Measurements from ENCODE around the gene ITGA11.

ITGA11 gene

DNA sequence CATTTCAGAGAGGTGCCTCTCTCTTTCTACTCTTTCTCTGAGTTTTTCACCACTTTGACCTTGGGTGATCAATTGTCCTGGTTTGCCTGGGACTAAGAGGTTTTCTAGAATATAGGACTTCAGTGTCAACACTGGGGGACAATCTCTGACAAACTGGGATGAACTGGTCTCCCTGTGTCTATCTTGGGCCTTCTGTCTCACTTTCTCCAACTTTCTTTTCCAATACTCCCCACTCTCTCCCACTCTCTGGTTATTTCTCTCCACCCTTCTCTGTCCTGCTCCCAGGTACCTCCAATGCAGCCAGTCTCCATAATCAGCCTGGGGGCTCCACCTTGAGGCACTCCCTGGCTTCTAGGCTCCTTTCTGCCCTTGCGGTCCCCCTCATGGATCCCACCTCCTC is 4.7 kb upstream of the ITGA11 start:
- no peak overlapping the region for H3K9ac ChIP-seq (ENCODE audit: low read depth in 1 of 2, low read length in 2 of 2)
- H3K36me3 ChIP-seq (ENCODE audit: control insufficient read depth in 2 of 2, insufficient read depth in 2 of 2, low read length in 2 of 2), result no peaks in the 10 kb centered on the region
- no peaks in the 10 kb centered on the region for H3K4me1 ChIP-seq (ENCODE audit: control insufficient read depth in 2 of 2, insufficient read depth in 2 of 2, low read length in 2 of 2)
- no peak overlapping the region for H3K27ac ChIP-seq (ENCODE audit: low read depth in 2 of 2, low read length in 2 of 2)
- no peak overlapping the region for H3K4me3 ChIP-seq (ENCODE audit: low read length in 2 of 2)
- peaks cover 17 to 25% of the 10 kb centered on the region in 2 donors for H3K27me3 ChIP-seq (ENCODE audit: control insufficient read depth in 2 of 2, insufficient read depth in 2 of 2, low read length in 2 of 2)
- no peaks in the 10 kb centered on the region for H3K9me3 ChIP-seq (ENCODE audit: control insufficient read depth in 2 of 2, low read length in 2 of 2)

GRCh38 chr15:68435966-68436365 is 4.0 kb upstream of the ITGA11 start:
- Histone ChIP-seq H3K36me3 (ENCODE audit: control insufficient read depth in 2 of 2, insufficient read depth in 2 of 2, low read length in 2 of 2) (no peaks in the 10 kb centered on the region), H3K27ac (ENCODE audit: low read depth in 2 of 2, low read length in 2 of 2) (no peak overlapping the region), H3K27me3 (ENCODE audit: control insufficient read depth in 2 of 2, insufficient read depth in 2 of 2, low read length in 2 of 2) (peaks cover 17 to 32% of the 10 kb centered on the region in 2 donors), H3K4me3 (ENCODE audit: low read length in 2 of 2) (no peak overlapping the region), H3K4me1 (ENCODE audit: control insufficient read depth in 2 of 2, insufficient read depth in 2 of 2, low read length in 2 of 2) (no peaks in the 10 kb centered on the region), H3K9ac (ENCODE audit: low read depth in 1 of 2, low read length in 2 of 2) (no peak overlapping the region), H3K9me3 (ENCODE audit: control insufficient read depth in 2 of 2, low read length in 2 of 2) (no peaks in the 10 kb centered on the region)

GRCh38 chr15:68434021-68434420 is 2.1 kb upstream of the ITGA11 start:
- Histone ChIP-seq H3K4me1 (ENCODE audit: control insufficient read depth in 2 of 2, insufficient read depth in 2 of 2, low read length in 2 of 2) (no peaks in the 10 kb centered on the region), H3K36me3 (ENCODE audit: control insufficient read depth in 2 of 2, insufficient read depth in 2 of 2, low read length in 2 of 2) (no peaks in the 10 kb centered on the region), H3K9ac (ENCODE audit: low read depth in 1 of 2, low read length in 2 of 2) (no peak overlapping the region), H3K27ac (ENCODE audit: low read depth in 2 of 2, low read length in 2 of 2) (no peak overlapping the region), H3K9me3 (ENCODE audit: control insufficient read depth in 2 of 2, low read length in 2 of 2) (no peaks in the 10 kb centered on the region), H3K27me3 (ENCODE audit: control insufficient read depth in 2 of 2, insufficient read depth in 2 of 2, low read length in 2 of 2) (peaks cover 23 to 46% of the 10 kb centered on the region in 2 donors), H3K4me3 (ENCODE audit: low read length in 2 of 2) (no peak overlapping the region)

- peaks cover 23 to 46% of the 10 kb centered on the region in 2 donors for H3K27me3 ChIP-seq (ENCODE audit: control insufficient read depth in 2 of 2, insufficient read depth in 2 of 2, low read length in 2 of 2)
- H3K27ac ChIP-seq (ENCODE audit: low read depth in 2 of 2, low read length in 2 of 2), result no peak overlapping the region
These were observed 1.6 kb upstream of the ITGA11 start for GRCh38 chr15:68433551-68433950.

DNA sequence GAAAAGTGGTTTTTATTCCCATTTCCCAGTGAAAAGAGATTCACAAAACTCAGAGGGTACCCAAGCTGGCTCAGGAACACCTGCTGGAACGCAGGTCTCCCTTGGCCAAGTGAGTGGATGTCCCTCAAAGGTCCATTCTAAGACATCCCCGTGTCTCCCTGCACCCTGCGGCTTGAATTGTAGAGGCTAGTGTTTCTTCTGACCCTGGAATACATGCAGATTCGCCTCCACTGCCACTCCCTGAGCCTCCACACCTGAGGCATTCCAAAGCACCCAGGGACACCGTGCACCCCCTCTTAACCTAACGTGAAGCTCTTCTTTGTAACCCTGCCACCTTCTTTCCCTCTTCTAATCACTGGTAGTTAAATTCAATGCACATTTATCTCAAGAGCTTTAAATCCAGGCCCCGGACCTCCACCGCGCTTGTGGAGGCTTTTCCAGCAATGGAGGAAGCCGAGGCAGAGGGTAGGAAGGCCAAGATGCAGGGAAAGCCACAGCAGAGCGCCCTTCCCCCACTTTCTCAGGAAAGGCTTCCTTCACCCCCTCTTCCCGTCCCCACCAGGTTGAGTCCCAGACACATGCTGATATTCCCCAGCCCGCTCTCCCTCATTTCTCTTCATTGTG is 590 bp upstream of the ITGA11 start:
- Histone ChIP-seq H3K27me3 (ENCODE audit: control insufficient read depth in 2 of 2, insufficient read depth in 2 of 2, low read length in 2 of 2) (peaks cover 23 to 44% of the 10 kb centered on the region in 2 donors), H3K9ac (ENCODE audit: low read depth in 1 of 2, low read length in 2 of 2) (no peak overlapping the region), H3K4me1 (ENCODE audit: control insufficient read depth in 2 of 2, insufficient read depth in 2 of 2, low read length in 2 of 2) (no peaks in the 10 kb centered on the region), H3K4me3 (ENCODE audit: low read length in 2 of 2) (peak overlapping the region in 1 of 2 donors; percentile 62), H3K27ac (ENCODE audit: low read depth in 2 of 2, low read length in 2 of 2) (no peak overlapping the region), H3K36me3 (ENCODE audit: control insufficient read depth in 2 of 2, insufficient read depth in 2 of 2, low read length in 2 of 2) (no peaks in the 10 kb centered on the region), H3K9me3 (ENCODE audit: control insufficient read depth in 2 of 2, low read length in 2 of 2) (no peaks in the 10 kb centered on the region)

More at GRCh38 chr15:68433551-68433950, 1.6 kb upstream of the ITGA11 start:
- H3K4me3 ChIP-seq (ENCODE audit: low read length in 2 of 2), result no peak overlapping the region
- no peaks in the 10 kb centered on the region for H3K4me1 ChIP-seq (ENCODE audit: control insufficient read depth in 2 of 2, insufficient read depth in 2 of 2, low read length in 2 of 2)
- H3K9me3 ChIP-seq (ENCODE audit: control insufficient read depth in 2 of 2, low read length in 2 of 2), result no peaks in the 10 kb centered on the region
- H3K36me3 ChIP-seq (ENCODE audit: control insufficient read depth in 2 of 2, insufficient read depth in 2 of 2, low read length in 2 of 2), result no peaks in the 10 kb centered on the region
- no peak overlapping the region for H3K9ac ChIP-seq (ENCODE audit: low read depth in 1 of 2, low read length in 2 of 2)

DNA sequence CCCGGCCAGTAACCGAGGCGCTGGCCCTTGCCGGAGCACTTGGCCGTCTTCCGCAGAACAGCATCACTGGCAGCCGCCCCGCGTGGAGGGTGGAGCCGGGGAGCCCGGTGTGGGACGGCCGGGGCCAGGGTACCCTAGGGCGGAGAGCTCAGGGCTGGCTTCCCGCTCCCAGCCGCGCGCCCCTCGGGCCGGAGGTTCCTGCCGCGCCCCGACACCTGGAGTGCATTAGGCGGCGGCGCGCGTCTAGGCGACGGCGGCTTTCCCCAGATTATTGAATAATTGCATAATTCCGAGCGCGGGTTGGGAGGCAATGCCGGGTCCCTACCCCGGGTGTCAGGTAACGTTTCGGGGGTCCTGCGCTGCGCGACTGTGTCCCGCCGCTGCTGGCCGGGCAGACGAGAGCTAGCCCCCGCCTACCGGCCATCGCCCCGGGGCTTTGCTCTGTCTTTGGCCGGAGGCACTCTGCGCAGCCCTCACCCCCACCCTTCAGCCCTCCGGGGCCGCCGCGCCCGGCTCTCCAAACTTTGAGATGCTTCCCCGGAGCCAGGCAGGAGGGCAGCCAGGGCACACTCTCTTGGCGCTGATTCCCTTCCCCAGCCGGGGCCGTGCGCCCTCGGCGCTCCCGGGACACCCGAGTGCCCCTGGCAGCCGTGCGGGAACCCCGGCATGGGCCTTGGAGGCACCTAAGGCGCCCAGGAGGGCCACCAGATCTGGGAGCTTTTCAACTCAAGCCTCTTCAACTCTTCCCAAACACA is 749 bp downstream of the ITGA11 start:
- peak overlapping the region in 1 of 2 donors; percentile 43 for H3K9ac ChIP-seq (ENCODE audit: low read depth in 1 of 2, low read length in 2 of 2)
- H3K27me3 ChIP-seq (ENCODE audit: control insufficient read depth in 2 of 2, insufficient read depth in 2 of 2, low read length in 2 of 2), result peaks cover 23 to 44% of the 10 kb centered on the region in 2 donors
- peak overlapping the region; percentile 16 to 37 for H3K27ac ChIP-seq (ENCODE audit: low read depth in 2 of 2, low read length in 2 of 2)

GRCh38 chr15:68430471-68431036 is 1.4 kb downstream of the ITGA11 start:
- Histone ChIP-seq H3K9me3 (ENCODE audit: control insufficient read depth in 2 of 2, low read length in 2 of 2) (no peaks in the 10 kb centered on the region), H3K4me1 (ENCODE audit: control insufficient read depth in 2 of 2, insufficient read depth in 2 of 2, low read length in 2 of 2) (no peaks in the 10 kb centered on the region), H3K4me3 (ENCODE audit: low read length in 2 of 2) (no peak overlapping the region), H3K27me3 (ENCODE audit: control insufficient read depth in 2 of 2, insufficient read depth in 2 of 2, low read length in 2 of 2) (peaks cover 23 to 44% of the 10 kb centered on the region in 2 donors), H3K36me3 (ENCODE audit: control insufficient read depth in 2 of 2, insufficient read depth in 2 of 2, low read length in 2 of 2) (no peaks in the 10 kb centered on the region), H3K27ac (ENCODE audit: low read depth in 2 of 2, low read length in 2 of 2) (no peak overlapping the region), H3K9ac (ENCODE audit: low read depth in 1 of 2, low read length in 2 of 2) (no peak overlapping the region)

More for the DNA sequence above, 749 bp downstream of the ITGA11 start:
- peak overlapping the region; percentile 56 to 62 for H3K4me3 ChIP-seq (ENCODE audit: low read length in 2 of 2)
- no peaks in the 10 kb centered on the region for H3K36me3 ChIP-seq (ENCODE audit: control insufficient read depth in 2 of 2, insufficient read depth in 2 of 2, low read length in 2 of 2)
- no peaks in the 10 kb centered on the region for H3K9me3 ChIP-seq (ENCODE audit: control insufficient read depth in 2 of 2, low read length in 2 of 2)
- no peaks in the 10 kb centered on the region for H3K4me1 ChIP-seq (ENCODE audit: control insufficient read depth in 2 of 2, insufficient read depth in 2 of 2, low read length in 2 of 2)

DNA sequence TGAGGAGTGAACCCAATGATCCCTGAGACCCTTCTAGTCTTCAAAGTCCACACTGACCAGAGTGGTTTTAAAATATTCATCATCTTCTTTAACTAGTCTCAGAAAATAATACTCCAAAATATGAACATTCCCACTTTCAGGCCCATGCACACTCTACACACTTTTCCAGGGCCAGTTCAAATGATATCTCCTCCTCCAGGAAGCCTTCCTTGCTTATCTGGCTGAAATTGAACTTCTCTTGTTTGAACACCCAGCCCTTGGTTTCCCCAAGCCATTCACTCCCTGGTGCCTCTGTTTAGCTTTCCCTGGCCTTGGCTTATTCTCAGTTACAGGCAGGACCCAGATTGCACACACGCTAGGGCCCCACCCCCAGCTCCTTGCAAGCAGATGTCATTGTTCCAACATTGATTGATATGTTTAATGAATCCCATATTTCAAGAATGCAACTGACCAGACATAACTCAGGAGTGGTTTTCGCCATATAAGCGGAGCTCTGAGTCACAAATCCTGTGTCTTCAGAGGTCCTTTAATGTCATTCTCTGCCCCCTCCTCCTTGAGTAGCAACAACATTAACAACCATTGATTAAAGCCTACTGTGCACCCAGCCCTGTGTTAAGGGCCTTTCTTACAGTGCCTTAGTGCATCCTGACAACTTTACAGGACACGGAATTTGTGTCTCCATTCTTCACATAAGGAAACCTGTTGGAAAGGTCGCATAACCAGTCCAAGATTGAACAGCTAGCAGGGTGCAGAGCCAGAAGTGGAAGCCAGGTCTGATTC is 2.1 kb downstream of the ITGA11 start:
- Histone ChIP-seq H3K27ac (ENCODE audit: low read depth in 2 of 2, low read length in 2 of 2) (no peak overlapping the region), H3K27me3 (ENCODE audit: control insufficient read depth in 2 of 2, insufficient read depth in 2 of 2, low read length in 2 of 2) (peaks cover 23 to 43% of the 10 kb centered on the region in 2 donors)

GRCh38 chr15:68428431-68428940 is 3.5 kb downstream of the ITGA11 start:
- Histone ChIP-seq H3K4me3 (ENCODE audit: low read length in 2 of 2) (no peak overlapping the region), H3K4me1 (ENCODE audit: control insufficient read depth in 2 of 2, insufficient read depth in 2 of 2, low read length in 2 of 2) (no peaks in the 10 kb centered on the region), H3K9me3 (ENCODE audit: control insufficient read depth in 2 of 2, low read length in 2 of 2) (no peaks in the 10 kb centered on the region), H3K27ac (ENCODE audit: low read depth in 2 of 2, low read length in 2 of 2) (no peak overlapping the region), H3K27me3 (ENCODE audit: control insufficient read depth in 2 of 2, insufficient read depth in 2 of 2, low read length in 2 of 2) (peaks cover 18 to 36% of the 10 kb centered on the region in 2 donors), H3K9ac (ENCODE audit: low read depth in 1 of 2, low read length in 2 of 2) (no peak overlapping the region), H3K36me3 (ENCODE audit: control insufficient read depth in 2 of 2, insufficient read depth in 2 of 2, low read length in 2 of 2) (no peaks in the 10 kb centered on the region)

More for the DNA sequence above, 2.1 kb downstream of the ITGA11 start:
- H3K9ac ChIP-seq (ENCODE audit: low read depth in 1 of 2, low read length in 2 of 2), result no peak overlapping the region
- no peak overlapping the region for H3K4me3 ChIP-seq (ENCODE audit: low read length in 2 of 2)
- no peaks in the 10 kb centered on the region for H3K9me3 ChIP-seq (ENCODE audit: control insufficient read depth in 2 of 2, low read length in 2 of 2)
- H3K36me3 ChIP-seq (ENCODE audit: control insufficient read depth in 2 of 2, insufficient read depth in 2 of 2, low read length in 2 of 2), result no peaks in the 10 kb centered on the region
- H3K4me1 ChIP-seq (ENCODE audit: control insufficient read depth in 2 of 2, insufficient read depth in 2 of 2, low read length in 2 of 2), result no peaks in the 10 kb centered on the region

Data from mucosa of rectum (tissue), 2 donors.